ENCODE data around the gene CACNA1I.

CACNA1I gene

GRCh38 chr22:39700565-39700964 lies 130.0 kb downstream of the CACNA1I start:
- DNase-seq = no peak

DNA sequence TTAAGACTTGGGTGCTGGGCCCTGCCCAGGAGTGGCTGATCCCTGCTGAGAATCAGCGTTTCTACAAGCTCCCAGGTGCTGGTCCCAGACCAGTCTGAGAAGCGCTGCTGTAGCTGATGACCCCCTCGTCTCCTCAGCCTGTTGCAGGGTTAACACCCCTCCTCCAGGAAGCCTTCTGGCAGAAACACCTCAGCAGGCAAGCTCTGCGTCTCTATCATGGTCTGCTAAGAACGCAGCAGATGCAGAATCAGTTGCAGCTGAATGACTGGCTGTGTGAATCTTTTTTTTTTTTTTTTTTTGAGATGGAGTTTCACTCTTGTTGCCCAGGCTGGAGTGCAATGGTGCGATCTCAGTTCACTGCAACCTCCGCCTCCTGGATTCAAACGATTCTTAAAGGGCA lies 132.5 kb downstream of the CACNA1I start:
- DNase-seq = no peak

DNA sequence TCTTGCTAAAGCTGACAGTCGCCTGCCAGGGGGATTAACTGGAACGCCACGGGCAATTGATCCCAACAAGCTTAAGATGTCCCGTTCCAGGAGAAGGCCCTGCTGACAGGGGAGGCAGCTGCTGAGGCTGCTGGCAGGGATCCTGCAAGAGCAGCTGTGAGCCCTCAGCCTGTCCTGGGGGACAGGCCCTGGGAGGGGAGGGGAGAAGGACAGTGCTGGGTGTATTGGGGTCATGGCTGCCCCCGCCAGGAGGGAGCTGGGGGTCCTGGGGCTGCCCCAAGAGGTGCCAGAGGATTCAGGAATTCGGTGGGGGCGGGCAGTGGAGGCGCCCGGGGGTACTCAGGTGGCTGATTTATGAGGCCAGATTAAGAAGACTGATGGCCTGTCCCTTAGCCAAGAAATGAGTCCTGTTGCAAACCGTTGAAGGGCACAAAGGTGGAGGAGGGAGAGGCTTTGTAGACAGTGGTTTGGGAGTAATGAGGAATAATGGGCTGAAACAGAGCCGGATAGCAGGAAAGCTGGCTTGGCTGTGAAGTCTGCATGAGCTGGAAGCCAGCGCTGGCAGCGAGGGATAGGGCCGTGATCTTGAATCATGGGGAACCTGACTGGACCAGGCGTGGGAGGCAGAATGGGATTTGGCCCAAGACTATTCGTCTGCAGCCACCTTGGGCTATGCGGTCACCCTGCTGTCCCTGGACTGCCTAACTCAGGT lies 133.5 kb downstream of the CACNA1I start:
- DNase-seq = no peak

- no peak for DNase-seq
These were observed 134.8 kb downstream of the CACNA1I start for GRCh38 chr22:39705386-39705785.

GRCh38 chr22:39706376-39707140 lies 136.0 kb downstream of the CACNA1I start:
- DNase-seq = no peak

GRCh38 chr22:39707351-39707750 lies 136.8 kb downstream of the CACNA1I start:
- no peak for DNase-seq

GRCh38 chr22:39707816-39708215 lies 137.3 kb downstream of the CACNA1I start:
- DNase-seq = no peak

- DNase-seq = no peak
These were observed 140.0 kb downstream of the CACNA1I start for GRCh38 chr22:39710380-39711150.

GRCh38 chr22:39712081-39712480 lies 141.5 kb downstream of the CACNA1I start:
- DNase-seq = no peak

GRCh38 chr22:39712751-39713525 lies 142.4 kb downstream of the CACNA1I start:
- no peak for DNase-seq

- no peak for DNase-seq
These were observed 143.3 kb downstream of the CACNA1I start for GRCh38 chr22:39713799-39714290.

DNA sequence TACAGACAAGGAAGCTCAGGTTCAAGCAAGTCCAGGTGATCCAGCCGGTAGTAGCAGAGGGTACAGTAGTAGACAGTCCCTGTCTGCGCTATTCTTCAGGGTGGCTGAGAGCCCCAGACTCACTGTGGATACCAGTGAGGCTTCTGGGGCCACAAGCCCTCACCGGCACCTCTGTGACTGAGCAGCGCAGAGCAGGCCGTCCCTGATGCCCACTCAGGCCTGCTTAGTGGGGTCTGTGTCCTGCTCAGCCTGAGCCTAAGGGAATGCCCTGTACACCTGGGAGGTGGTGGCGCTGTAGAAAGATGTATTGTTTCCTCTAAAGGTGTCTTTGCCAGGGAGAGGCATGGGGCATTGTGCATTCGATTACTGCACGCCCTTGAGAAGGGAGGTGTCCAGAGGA lies 143.8 kb downstream of the CACNA1I start:
- no peak for DNase-seq

DNA sequence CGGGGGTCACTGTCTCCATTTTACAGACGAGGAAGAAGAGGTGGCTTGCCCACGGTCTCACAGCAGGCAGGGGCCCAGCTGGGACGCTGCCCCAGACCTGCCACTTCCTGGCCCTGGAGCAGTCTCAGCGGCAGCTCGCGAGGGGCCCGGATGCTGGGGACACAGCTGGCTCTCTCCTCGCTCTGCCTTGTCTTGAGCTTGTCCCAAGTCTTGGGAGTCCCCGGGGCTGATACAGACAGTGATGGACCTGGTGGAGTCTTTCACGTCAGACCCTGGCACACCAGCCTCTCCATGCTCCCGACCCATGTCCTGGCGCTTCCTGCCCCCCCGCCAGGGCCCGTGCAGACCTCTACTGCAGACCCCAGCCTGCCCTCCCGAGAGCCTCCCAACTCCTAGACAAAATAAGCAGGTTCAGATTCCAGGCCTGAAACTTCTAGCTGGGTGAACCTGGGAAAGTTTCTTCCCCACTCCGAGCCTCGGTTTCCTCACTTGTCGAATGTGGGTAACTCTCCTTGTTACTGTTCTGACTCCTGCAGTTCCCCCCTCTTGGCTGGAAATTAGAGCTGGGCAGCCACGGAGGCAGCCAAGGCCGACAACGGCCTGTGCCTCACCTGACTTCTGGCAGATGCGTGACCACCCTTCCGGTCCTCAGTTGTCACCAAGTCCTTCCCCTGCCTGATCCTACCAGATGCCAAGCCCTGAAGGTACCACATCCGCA lies 145.4 kb downstream of the CACNA1I start:
- DNase-seq = no peak

DNA sequence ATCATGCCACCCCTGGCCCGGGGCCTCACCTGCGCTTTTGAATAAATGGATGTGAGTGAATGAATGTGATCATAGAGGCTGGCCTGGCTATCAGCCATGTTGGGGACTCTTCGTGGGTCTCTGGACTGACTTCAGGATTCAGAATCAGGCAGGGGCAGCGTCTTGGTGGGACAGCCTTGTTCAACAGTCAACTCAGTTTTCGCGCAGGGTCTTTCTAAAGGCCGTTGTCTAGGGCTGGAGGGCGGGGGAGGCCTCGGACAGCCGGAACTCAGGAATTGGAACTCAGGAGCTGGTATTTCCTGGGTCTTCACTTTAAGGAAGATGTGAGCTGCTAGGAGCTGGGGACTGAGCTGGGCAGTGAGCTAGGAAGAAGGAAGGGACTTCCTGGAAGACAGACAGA lies 146.0 kb downstream of the CACNA1I start:
- DNase-seq = no peak

DNA sequence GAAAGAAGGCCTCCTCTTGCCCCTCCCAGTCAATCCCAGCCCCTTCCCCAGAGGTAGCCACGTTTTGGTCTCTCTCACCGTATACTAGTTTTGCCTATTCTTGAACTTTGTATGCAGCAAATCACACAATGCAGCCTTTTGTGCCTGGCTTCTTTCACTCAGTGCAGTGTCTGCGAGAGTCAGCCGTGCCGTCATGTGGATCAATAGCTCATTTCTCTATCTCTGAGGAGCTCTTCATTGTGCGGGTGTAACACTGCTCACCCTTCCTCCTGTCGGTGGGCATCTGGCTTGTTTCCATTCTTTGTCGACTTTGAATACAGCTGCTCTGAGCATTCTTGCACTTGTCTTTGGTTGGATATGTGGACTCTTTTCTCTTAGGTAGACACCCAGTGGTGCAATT lies 146.5 kb downstream of the CACNA1I start:
- DNase-seq = no peak

DNA sequence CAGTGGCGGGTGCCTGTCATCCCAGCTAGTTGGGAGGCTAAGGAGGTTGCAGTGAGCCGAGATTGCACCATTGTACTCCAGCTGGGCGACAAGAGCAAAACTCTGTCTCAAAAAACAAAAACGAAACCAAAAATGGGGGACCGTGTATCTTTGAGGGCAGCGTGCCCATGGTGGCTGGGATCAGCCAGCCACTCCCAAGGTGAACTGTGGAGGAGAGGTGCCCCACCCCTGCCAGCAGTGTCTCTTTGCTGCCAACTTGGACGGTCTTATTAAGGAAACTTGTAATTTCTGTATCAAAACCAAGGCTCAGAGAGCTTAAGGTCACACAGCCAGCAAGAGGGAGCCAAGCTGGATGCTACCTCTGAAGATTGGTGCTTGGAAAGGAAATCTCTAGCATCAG lies 147.7 kb downstream of the CACNA1I start:
- DNase-seq = no peak

DNA sequence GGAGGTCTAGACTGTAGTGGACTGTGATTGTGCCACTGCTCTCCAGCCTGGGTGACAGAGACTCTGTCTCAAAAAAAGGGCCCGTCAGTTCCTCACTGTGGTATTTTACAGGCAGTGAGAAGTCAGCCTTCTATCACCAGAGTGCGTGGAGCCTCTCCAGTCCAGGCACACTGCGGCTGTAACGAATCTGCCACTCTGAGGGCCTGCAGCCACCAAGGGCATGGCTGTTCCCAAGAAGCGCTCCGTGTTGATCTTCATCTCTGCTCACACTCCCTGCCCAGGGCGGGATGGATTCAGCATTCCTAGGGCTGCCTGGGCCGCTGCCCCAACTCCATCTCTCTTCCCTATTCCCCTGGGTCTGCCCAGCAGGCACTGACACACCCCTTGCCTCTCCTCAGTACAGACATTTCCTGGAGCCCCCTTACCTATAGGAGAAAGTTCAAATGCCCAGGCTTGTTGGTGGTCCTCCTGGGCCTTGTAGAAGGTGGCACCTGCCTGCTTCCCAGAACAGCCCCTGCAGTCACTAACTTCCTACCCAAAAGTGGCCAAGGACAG lies 148.4 kb downstream of the CACNA1I start:
- DNase-seq = no peak

DNA sequence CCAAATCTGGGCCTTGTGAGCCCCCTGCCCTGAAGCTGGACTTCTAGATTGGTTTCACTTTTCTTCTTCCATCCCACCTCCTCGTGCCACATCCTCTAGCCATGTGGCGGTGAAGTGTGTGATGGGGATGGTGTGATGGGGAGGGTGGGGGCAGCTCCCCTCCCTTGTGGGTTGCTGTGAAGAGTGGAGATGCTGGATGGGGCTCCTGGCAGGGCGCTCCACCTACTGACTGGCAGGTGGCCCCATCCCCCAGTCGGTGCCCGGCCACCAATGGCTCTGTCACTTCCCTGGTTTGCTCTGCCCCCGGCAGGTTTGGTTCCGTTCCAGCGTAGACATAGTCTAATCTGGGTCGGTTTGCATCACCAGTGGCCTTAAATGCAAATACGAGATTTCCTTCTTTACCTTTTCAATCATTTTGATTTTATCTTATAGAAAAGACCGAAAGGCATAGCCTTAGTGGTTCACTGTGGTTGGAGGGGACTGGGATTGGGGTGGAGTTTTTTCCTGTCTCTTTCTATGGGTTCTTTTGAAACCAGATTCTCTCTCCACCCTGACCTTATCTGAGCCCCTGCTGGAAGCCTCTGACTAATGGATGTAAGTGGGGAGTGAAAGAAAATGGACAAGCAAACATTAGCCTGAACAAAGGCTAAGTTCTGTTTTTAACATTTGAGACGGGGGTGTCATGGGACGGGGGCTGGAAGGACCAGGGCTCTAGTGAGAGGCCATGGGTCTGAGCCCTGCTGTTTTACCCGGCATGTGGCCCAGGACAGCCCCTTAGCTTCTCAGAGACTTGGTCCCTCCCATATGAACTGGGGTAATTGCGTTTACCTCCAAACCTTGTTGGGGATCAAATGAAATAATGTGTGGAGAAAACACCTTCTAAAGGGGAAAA lies 149.3 kb downstream of the CACNA1I start:
- no peak for DNase-seq

GRCh38 chr22:39721206-39722031 lies 150.9 kb downstream of the CACNA1I start:
- DNase-seq = no peak

DNA sequence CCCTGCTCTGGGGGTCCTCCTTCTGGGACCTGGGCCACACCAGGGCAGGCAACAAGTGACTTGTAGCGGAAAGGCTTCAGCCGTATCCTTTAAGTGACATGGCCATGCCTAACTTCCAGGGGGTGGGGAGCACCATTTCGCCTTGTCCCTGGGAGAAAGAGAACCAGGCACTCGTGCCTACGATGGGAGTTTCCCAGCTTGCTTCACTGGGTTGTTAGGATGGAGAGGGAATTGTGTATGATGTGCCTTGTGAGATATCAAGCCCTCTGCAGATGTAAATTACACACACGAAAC lies 151.4 kb downstream of the CACNA1I start:
- no peak for DNase-seq
